HG03442 (cell line): ENCODE results near the gene HTR3A.
"Not testable (repeated sequence)": the region's sequence is repeated elsewhere in the genome, so short reads cannot be mapped to it uniquely, and the experiment has no call there.

ENCODE experiments used
- ATAC-seq: cut with Tn5 transposase; IDR thresholded peaks from one replicate; pipeline ENCODE4 v1.9.1; 2021; ENCODE audit warnings: mild to moderate bottlenecking, moderate library complexity; ENCODE audit not compliant: unreplicated experiment

HTR3A gene

DNA sequence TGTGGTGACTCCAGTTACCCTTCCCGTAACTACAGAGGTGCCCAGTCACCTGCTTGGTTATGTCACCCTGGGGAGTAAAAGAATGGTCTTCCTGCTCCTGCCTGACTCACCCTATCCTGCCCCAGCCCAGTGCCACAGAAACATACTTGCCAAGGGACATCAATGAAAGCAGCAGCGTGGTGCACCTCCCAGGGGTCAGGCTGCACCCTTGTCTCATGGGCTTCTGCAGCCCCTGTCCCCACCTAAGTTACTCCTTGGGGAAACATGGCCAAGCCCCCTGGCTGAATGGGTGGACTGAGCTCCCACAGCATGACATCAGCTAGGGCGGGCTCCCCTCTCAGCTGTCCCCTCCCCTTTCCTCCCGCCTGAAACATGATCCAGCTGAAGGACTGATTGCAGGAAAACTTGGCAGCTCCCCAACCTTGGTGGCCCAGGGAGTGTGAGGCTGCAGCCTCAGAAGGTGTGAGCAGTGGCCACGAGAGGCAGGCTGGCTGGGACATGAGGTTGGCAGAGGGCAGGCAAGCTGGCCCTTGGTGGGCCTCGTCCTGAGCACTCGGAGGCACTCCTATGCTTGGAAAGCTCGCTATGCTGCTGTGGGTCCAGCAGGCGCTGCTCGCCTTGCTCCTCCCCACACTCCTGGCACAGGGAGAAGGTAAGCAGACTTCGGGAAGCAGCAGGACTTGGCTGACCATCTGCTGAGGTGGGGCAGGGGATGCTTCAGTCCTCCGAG is at the start of gene HTR3A:
Gene HTR3A, plus strand, starts transcription at position 368 of the 730 bp plus-strand sequence. Its CDS starts 218 bp downstream, at position 586.
- no peak for ATAC-seq

DNA sequence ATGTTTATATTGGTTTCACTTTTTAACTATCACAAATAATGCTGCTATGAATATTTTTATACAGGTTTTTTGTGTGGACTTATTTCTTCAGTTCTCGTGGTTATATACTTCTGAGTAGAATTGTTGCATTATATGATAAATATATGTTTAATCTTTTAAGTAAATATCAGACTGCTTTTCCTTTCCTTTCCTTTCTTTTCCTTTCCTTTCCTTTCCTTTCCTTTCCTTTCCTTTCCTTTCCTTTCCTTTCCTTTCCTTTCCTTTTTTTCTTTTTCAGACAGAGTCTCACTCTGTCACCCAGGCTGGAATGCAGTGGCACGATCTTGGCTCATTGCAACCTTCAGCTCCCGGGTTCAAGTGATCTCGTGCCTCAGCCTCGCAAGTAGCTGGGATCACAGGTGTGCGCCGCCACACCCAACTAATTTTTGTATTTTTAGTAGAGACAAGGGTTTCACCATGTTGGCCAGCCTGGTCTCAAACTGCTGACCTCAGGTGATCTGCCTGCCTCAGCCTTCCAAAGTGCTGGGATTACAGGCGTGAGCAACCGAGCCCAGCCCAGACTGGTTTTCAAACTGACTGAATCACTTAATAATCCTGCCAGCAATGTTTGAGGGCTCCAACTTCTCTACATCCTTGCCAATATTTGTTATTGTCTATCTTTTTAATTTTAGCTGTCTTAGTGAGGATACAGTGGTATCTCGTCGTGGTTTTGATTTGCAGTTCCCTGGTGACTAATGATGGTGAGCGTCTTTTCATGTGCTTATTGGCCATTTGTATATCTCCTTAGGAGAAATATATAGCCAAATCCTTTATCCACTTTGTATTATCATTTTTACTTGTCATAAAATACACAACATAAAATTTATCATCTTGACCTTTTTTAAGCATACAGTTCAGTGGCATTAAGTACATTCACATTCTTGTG is 48.4 kb upstream of the HTR3A start:
- no peak for ATAC-seq

DNA sequence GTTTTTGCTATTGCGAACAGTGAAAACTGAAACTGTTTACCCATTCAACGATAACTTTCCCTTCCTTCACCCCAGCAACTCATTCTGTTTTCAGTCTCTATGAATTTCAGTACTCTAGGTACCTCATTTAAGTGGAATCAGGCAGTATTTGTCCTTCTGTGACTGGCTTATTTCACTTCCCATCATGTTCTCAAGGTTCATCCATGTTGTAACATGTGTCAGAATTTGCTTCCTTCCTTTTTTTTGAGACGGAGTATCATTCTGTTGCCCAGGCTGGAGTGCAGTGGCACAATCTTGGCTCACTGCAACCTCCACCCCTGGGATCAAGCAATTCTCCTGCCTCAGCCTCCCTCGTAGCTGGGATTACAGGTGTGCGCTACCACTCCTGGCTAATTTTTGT is 46.6 kb upstream of the HTR3A start:
- ATAC-seq, result no peak

DNA sequence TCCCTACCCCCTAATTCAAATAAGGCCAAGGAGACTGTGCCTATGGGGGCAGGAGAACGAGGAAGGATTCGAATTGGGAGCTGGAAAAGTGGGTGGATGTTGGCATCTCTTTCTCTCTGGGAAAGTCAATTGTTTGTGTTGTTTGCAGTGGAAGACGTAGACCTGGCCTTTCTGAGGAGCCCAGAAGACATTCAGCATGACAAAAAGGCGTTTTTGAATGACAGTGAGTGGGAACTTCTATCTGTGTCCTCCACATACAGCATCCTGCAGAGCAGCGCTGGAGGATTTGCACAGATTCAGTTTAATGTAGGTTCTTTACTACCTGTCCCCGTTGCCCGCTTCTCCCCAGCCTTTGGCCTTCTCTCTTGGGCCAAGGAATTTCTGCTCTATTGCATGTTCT is 42.1 kb upstream of the HTR3A start:
- ATAC-seq, result no peak

DNA sequence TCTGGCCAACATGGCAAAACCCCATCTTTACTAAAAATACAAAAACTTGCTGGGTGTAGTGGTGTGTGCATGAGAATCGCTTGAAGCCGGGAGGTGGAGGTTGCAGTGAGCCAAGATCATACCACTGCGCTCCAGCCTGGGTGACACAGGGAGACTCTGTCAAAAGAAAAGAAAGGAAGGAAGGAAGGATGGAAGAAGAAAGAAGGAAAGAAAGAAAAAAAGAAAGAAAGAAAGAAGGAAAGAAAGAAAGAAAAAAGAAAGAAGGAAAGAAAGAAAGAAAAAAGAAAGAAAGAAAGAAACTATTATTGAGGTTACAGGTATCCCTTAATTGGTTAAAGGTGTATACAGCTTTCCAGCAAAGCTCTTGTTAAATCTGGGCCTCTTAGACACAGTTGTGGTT is 40.7 kb upstream of the HTR3A start:
- not testable (repeated sequence) for ATAC-seq

DNA sequence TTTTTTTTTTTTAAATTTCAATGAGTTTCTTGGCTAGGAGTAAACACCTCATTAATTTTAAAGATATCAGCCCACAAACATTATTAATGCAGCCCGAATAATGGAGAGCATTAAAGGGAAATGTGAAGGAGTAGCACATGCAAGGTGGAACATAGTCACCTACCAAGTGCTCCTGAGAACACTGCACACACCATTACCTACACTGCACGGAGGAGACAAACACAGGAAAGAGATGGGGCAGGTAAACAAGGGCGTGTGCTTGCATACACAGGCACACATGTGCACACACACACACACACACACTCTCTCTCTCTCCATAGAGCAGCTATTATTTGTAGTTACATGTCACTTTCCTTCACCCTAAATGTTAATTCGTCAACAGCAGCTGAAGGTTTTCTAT is 40.1 kb upstream of the HTR3A start:
- no peak for ATAC-seq

DNA sequence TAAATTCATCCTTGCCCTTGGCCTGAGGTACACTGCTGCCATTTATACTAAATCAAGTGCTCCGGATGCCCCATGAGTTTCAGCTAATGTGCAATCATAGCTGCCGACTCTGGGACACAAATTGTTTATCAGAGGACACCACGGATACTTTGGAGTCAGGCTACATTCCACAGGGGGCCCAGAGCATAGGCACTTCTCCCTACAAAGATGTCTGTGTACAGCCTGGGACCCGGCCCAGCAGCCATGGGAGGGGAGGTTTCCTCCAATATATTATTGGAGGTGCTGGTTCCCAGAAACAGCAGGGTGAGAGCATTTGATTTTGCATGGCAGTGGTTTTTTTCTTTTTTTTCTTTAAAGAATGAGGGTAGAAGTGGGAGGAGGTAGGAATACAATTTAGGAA is 39.0 kb upstream of the HTR3A start:
- ATAC-seq, result no peak

DNA sequence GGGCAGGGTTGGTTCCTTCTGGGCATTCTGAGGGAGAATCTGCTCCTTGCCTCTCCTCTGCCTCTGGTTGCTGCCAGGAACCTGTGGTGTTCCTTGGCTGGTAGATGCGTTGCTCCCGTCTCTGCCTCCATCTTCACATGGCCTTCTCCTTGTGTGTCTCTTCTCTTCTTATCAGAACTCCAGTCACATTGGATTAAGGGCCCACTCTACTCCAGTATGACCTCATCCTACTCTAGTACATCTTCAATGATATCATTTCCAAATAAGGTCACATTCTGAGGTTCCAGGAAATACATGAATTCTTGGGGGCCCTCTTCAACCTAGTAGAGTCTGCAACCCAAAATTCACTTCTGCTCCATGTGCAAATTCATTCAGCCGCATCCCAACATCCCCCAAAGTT is 37.0 kb upstream of the HTR3A start:
- no peak for ATAC-seq

DNA sequence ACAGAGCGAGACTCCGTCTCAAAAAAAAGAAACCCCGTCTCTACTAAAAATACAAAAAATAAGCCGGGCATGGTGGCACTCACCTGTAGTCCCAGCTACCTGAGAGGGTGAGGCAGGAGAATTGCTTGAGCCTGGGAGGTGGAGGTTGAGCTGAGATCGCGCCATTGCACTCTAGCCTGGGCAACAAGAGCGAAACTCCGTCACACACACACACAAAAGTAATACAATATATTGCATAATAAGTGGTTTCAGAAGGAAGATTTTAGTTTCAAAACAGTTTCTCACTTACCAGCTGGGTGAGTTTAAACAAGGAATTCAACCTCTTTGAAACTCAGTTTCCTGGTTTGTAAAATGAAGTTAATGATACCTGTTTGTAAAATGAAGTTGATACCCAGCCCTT is 32.7 kb upstream of the HTR3A start:
- ATAC-seq, result no peak

DNA sequence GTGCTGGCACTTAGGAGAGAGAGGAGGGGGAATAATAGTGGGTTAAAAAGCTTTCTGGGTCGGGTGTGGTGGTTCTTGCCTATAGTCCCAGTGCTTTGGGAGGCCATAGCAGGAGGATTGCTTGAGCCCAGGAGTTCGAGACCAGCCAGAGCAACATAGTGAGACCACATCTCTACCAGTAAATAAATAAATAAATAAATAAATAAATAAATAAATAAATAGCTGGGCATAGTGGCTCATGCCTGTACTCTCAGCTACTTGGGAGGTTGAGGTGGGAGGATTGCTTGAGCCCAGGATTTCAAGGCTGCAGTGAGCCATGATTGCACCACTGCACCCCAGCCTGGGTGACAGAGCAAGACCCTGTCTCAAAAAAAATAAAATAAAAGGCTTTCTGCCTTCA is 28.7 kb upstream of the HTR3A start:
- not testable (repeated sequence) for ATAC-seq

DNA sequence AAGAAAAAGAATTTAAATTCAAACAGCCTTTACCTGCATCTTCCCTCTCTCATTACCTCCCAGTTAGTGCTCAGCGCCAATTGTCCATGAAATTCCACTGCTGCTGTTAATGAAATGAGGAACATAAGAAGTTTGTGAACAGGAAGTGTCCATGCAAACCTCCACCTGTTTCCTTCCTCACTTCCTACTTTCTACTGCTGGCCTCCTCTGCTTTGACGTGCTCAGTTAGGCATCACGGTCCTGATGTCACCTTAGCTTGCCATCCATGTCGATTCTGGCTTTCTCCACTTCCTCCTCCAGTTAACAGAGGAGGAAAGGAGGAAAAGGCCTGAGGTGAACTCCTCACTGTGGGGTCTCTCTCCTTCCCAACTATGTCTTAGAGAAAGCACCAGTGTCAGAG is 26.9 kb upstream of the HTR3A start:
- no peak for ATAC-seq

DNA sequence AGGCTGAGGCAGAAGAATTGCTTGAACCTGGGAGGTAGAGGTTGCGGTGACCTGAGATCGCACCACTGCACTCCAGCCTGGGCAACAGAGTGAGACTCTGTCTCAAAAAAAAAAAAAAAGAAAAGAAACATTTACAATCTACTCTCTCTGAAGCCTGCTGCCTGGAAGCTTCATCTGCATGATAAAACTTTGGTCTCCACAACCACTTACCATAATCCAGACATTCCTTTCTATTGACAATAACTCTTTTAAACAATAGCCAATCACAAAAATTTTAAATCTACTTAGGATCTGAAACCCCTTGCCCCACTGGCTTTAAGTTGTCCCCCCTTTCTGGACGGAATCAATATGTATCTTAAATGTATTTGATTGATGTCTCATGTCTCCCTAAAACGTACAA is 25.0 kb upstream of the HTR3A start:
- no peak for ATAC-seq

DNA sequence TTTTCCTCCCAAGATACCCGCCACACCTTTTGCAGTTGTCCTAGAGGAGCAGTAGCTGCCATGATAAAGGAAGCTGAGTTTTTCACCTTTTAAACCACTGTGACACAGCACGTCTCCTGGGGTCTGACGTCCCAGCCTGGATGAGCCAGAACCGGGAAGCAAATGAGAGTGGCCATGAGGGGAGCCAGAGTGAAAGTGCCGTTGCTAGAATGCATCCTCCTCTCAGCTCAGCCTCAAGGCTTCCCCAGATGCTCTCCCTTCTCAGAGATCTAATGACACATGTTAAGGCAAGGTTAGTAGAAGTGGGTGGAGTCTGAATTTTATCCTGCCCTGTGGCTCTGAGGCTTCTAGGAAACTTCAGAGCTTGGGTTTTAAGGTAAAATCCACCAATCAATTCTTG is 23.4 kb upstream of the HTR3A start:
- ATAC-seq, result no peak

DNA sequence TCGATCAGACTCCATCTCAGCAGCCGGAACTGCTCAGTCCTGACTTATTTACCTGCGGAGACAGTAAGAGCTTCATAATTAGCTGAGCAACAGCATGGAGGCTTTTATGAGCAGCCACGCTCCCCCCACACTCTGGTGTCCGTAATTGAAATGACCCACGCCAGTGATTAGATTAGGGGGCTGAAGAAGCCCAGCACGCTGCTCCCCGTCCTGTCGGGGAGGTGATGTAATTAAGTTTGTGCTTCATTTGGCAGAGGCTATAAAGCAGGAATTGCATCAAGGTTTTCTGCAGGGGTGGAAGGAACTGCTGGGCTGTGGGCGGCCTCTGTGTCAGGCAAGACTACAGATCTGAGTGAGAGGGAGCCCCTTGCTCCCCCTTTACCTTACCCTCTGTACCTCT is 22.8 kb upstream of the HTR3A start:
- ATAC-seq, result no peak

DNA sequence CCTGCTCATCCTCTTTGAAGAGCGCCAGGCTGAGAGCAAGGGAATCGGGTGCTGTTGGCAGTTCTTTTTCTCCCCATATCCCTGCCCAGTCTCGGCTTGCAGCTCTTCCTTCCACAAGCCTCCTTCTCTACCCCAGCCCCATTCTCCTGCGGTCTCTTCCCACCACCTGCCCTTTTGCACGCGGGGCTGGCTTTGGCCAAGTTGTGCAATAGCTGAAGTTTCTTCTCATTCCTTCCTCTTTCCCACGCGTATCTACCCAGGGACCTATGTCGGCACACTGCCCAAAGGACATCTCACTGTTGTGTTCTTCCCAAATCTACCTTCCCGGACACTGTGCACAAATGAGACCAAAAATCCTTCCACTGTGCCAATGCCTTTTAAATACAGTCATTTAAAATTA is 22.3 kb upstream of the HTR3A start:
- no peak for ATAC-seq

DNA sequence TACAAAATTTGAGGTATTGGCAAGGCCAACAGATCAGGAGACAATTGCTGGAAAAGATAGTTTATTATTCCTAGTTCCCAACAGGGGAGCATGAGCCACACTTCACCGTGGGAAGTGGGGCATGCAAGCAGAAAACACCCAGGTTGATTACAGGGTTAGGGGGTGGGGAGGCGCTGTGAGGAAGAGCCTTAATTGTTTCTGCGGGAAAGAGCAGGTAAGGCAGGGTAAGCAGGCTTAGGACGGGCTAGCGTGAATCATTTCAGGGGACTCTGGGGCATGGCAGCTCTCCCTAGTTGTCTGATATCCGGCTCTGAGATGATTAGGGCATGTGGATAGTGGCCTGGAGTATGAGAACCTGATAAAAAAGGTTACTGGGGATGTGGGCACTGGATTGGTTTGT is 20.7 kb upstream of the HTR3A start:
- no peak for ATAC-seq

DNA sequence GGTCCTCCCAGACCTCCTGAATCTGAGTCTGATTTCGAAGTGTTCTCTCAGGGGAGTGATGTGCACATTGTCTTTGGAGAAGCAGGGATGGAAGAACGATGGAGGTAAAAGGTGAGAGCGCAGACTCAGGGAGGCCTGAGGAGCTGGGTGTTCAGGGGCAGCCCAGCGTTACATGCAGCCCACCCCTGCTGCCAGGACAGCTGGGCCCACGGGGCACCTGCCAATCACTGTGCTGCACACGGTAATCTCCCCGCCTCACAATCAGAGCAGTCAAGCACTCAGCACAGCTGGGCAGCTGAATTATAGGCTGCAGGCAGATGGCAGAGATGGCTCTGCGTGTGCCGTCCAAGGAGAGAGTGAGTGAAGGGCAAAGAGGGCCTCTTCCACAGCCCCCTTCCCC is 17.9 kb upstream of the HTR3A start:
- no peak for ATAC-seq

DNA sequence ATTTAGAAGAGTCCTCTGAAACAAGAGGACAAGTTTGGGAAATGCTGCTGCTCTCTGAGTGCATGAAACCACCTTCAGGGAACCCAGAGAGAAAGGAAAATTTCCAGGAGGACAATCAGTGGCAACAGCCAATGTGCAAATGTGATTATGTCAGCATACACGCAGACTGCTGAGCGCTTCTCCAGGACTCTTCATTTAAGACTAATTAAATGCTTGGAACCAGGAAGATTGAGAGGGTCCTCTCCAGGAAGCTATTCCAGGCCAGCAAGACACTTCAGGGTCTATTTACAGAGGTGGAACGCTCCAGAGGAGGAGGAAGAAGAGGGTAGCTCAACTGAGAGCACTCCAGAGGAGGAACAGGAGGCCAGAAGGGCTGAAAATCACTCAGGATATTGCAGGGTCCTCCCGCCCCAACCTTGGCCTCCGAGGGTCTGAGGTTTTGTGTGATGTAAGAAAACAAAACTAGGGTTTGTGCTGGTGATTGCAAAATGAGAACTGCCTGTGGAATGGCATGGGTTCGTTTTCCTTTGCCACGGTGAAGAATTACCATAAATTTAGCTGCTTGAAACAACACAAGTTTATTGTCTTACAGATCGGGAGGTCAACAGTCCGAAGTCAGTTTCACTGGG is 14.1 kb upstream of the HTR3A start:
- ATAC-seq, result no peak

DNA sequence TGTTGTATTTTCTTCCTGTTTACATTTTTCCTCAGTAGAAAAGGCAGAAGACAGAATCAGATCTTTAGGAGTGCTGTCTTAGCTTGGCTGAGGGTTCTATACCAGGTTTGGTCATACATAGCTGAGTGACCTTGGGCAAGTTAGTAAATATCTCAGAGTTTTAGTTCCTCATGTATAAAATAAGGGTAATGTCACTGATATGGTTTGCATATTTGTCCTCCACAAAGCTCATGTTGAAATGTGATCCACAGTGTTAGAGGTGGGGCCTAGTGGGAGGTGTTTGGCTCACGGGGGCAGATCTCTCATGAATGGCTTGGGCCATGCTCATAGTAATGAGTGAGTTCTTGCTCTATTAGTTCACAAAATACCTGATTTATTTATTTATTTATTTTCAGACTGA is 7.5 kb upstream of the HTR3A start:
- no peak for ATAC-seq

DNA sequence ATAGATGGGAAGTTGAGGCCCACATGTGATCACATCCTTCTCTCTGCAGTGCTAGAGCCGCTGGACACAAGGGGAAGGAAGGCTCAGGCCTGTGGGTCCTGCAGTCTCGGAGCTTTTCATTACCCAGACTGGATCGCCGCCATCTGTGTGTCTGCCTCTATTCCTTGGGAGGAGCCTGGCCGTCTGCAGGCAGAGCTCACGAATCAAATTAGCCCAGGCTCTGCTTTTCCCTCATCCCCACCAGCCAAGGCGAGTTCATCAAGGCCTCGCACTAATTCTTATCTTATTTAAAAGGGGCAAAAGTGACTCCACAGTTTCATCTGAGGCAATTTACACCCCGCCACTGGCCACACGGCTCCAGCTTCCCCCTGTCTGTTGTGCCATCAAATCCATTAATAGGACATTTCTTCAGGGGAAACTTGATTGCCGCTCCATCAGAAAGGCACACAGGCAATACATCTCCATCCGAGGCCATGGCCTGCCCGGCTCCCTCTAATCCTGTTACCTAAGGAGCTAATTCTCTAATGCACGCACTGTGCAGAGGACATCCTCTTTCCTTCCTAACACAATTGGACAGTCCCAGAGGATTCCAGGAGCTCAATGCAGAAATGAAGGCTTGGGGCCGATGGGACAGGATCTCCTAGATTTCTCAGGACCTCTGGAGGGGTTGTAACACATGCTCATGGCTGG is 3.3 kb upstream of the HTR3A start:
- ATAC-seq, result no peak

DNA sequence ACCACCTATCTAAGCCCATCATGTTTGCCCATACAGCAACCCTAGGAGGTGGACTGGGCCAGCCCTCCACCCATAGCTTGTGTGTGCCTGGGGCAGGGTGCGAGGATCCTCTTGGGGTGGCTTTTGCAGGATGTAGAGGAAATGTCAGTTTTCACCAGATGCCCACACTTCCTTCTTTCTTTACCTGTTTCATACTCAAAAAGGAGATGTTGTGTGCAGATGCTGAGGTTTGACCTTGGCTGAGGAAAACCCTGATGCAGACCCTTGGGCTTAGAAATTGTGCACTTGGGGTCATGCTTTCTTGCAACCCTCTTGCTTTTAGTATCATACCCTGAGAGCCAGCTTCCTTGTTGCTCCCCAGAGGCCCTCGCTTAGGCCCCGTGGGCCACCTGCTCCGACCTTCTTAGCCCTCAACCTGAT is 2.2 kb downstream of the HTR3A start:
- no peak for ATAC-seq
